Iris pigment epithelial cell (primary cell): ENCODE data around the gene PER1.
"Not testable (repeated sequence)": the region's sequence is repeated elsewhere in the genome, so short reads cannot be mapped to it uniquely, and the experiment has no call there.

Experiments used
- DNase-seq: peaks from one replicate; pipeline ENCODE4 v3.0.0-alpha.2; 2011; ENCODE audit warnings: low read depth

Gene PER1

GRCh38 chr17:8121681-8122421 lies 30.4 kb downstream of the PER1 start:
- DNase-seq: peak; percentile 65

GRCh38 chr17:8121407-8121680 lies 30.9 kb downstream of the PER1 start:
- DNase-seq: no peak

- DNase-seq: peak; percentile 67
These were observed 31.4 kb downstream of the PER1 start for GRCh38 chr17:8120520-8121406.

- peak; percentile 88 for DNase-seq
These were observed 32.4 kb downstream of the PER1 start for GRCh38 chr17:8119581-8120519.

- DNase-seq: peak; percentile 70
These were observed 33.2 kb downstream of the PER1 start for GRCh38 chr17:8118769-8119580.

- peak; percentile 67 for DNase-seq
These were observed 34.0 kb downstream of the PER1 start, which contains the start of gene ALOXE3 for GRCh38 chr17:8117980-8118768. TSS of gene ALOXE3 (minus strand) at chr17:8118514. CDS start at chr17:8117990, 524 bp downstream.

GRCh38 chr17:8117367-8117979 lies 34.7 kb downstream of the PER1 start:
- DNase-seq: no peak

- DNase-seq: no peak
These were observed 35.4 kb downstream of the PER1 start for GRCh38 chr17:8116776-8117175.

- no peak for DNase-seq
These were observed 41.3 kb downstream of the PER1 start for GRCh38 chr17:8110907-8111306.

GRCh38 chr17:8110456-8110804 lies 41.8 kb downstream of the PER1 start:
- no peak for DNase-seq

GRCh38 chr17:8109661-8110455 lies 42.3 kb downstream of the PER1 start:
- peak; percentile 15 for DNase-seq

GRCh38 chr17:8108972-8109660 lies 43.1 kb downstream of the PER1 start:
- DNase-seq: no peak

GRCh38 chr17:8106980-8107379 lies 45.2 kb downstream of the PER1 start:
- not testable (repeated sequence) for DNase-seq

GRCh38 chr17:8105957-8106398 lies 46.2 kb downstream of the PER1 start:
- DNase-seq: peak; percentile 13

GRCh38 chr17:8104911-8105310 lies 47.3 kb downstream of the PER1 start:
- DNase-seq: no peak

- no peak for DNase-seq
These were observed 48.7 kb downstream of the PER1 start for GRCh38 chr17:8103549-8103948.

GRCh38 chr17:8101721-8102120 lies 50.5 kb downstream of the PER1 start:
- no peak for DNase-seq

GRCh38 chr17:8100763-8101162 lies 51.4 kb downstream of the PER1 start:
- DNase-seq: no peak

GRCh38 chr17:8100111-8100510 lies 52.1 kb downstream of the PER1 start:
- DNase-seq: no peak
